ENCODE results near the gene BRSK2.
A peak's percentile ranks its signal among the peaks of the same experiment; 100 is the strongest.

Gene BRSK2

GRCh38 chr11:1438261-1438966, 48.7 kb downstream of the BRSK2 start:
- DNase-seq, result no peak

- DNase-seq, result no peak
Measured at GRCh38 chr11:1438967-1439330, 49.2 kb downstream of the BRSK2 start.

- DNase-seq, result no peak
Measured at GRCh38 chr11:1439341-1439740, 49.6 kb downstream of the BRSK2 start.

- DNase-seq, result no peak
Measured at GRCh38 chr11:1440066-1440465, 50.3 kb downstream of the BRSK2 start.

- DNase-seq, result no peak
Measured at GRCh38 chr11:1440496-1440895, 50.8 kb downstream of the BRSK2 start.

- DNase-seq, result peak; percentile 21
Measured at GRCh38 chr11:1442163-1442562, 52.4 kb downstream of the BRSK2 start.

- DNase-seq, result no peak
Measured at GRCh38 chr11:1442807-1443366, 53.2 kb downstream of the BRSK2 start.

GRCh38 chr11:1443737-1444136, 54.0 kb downstream of the BRSK2 start:
- no peak for DNase-seq

- no peak for DNase-seq
Measured at GRCh38 chr11:1444321-1444720, 54.6 kb downstream of the BRSK2 start.

- DNase-seq, result no peak
Measured at GRCh38 chr11:1444823-1445422, 55.2 kb downstream of the BRSK2 start.

- DNase-seq, result no peak
Measured at GRCh38 chr11:1445741-1446445, 56.2 kb downstream of the BRSK2 start.

- no peak for DNase-seq
Measured at GRCh38 chr11:1446623-1447022, 56.9 kb downstream of the BRSK2 start.

GRCh38 chr11:1447845-1448825, 58.4 kb downstream of the BRSK2 start:
- DNase-seq, result no peak

GRCh38 chr11:1448882-1449281, 59.1 kb downstream of the BRSK2 start:
- no peak for DNase-seq

GRCh38 chr11:1449490-1450243, 59.9 kb downstream of the BRSK2 start:
- no peak for DNase-seq

GRCh38 chr11:1450344-1450875, 60.7 kb downstream of the BRSK2 start:
- no peak for DNase-seq

GRCh38 chr11:1450949-1451710, 61.4 kb downstream of the BRSK2 start:
- DNase-seq, result no peak

GRCh38 chr11:1451781-1452470, 62.2 kb downstream of the BRSK2 start:
- DNase-seq, result no peak

- DNase-seq, result no peak
Measured at GRCh38 chr11:1452744-1453143, 63.0 kb downstream of the BRSK2 start.

- DNase-seq, result peak; percentile 25
Measured at GRCh38 chr11:1453611-1454034, 63.9 kb downstream of the BRSK2 start.
